ENCODE data around the gene SUGCT.

Gene SUGCT

GRCh38 chr7:40572810-40573465 lies 438.1 kb downstream of the SUGCT start:
- DNase-seq (ENCODE audit: extremely low spot score) = no peak
- CTCF ChIA-PET = interaction anchor here (0.7 to 2.0 kb wide), 3 partner anchors 9 to 21 kb away, joined by 3 to 4 read pairs (median 3); no protein-coding TSS in a partner anchor
- no peak for TF ChIP-seq CTCF (IDR thresholded peaks at IDR 0.05; ENCODE audit: control extremely low read depth, extremely low read depth, low read depth, missing control alignments)
- POLR2A ChIA-PET = no interaction called here

GRCh38 chr7:40579401-40579800 lies 444.6 kb downstream of the SUGCT start:
- CTCF ChIA-PET = interaction anchor here (1.3 kb wide), 1 partner anchor 8 kb away, joined by 4 read pairs; no protein-coding TSS in a partner anchor
- POLR2A ChIA-PET = no interaction called here
- DNase-seq (ENCODE audit: extremely low spot score) = no peak
- no peak for TF ChIP-seq CTCF (IDR thresholded peaks at IDR 0.05; ENCODE audit: control extremely low read depth, extremely low read depth, low read depth, missing control alignments)

- TF ChIP-seq CTCF (IDR thresholded peaks at IDR 0.05; ENCODE audit: control extremely low read depth, extremely low read depth, low read depth, missing control alignments) = no peak
- ChIA-PET POLR2A (no interaction called here), CTCF (interaction anchor here (1.3 kb wide), 1 partner anchor 10 kb away, joined by 4 read pairs; no protein-coding TSS in a partner anchor)
- no peak for DNase-seq (ENCODE audit: extremely low spot score)
Observed at GRCh38 chr7:40580776-40581175, 446.0 kb downstream of the SUGCT start.

- no peak for DNase-seq (ENCODE audit: extremely low spot score)
- no peak for TF ChIP-seq CTCF (IDR thresholded peaks at IDR 0.05; ENCODE audit: control extremely low read depth, extremely low read depth, low read depth, missing control alignments)
- POLR2A ChIA-PET = no interaction called here
- CTCF ChIA-PET = interaction anchor here (0.9 to 1.4 kb wide), 2 partner anchors 10 to 12 kb away, joined by 3 to 4 read pairs; no protein-coding TSS in a partner anchor
Observed at GRCh38 chr7:40582539-40582938, 447.7 kb downstream of the SUGCT start.

GRCh38 chr7:40583667-40584444 lies 449.1 kb downstream of the SUGCT start:
- TF ChIP-seq CTCF (IDR thresholded peaks at IDR 0.05; ENCODE audit: control extremely low read depth, extremely low read depth, low read depth, missing control alignments) = no peak
- CTCF ChIA-PET = interaction anchor here (0.8 to 1.6 kb wide), 3 partner anchors 11 to 16 kb away, joined by 3 to 5 read pairs (median 3); no protein-coding TSS in a partner anchor
- POLR2A ChIA-PET = no interaction called here
- no peak for DNase-seq (ENCODE audit: extremely low spot score)

GRCh38 chr7:40584667-40585433 lies 450.0 kb downstream of the SUGCT start:
- ChIA-PET POLR2A (no interaction called here), CTCF (interaction anchor here (0.7 to 1.6 kb wide), 3 partner anchors 11 to 15 kb away, joined by 3 to 5 read pairs (median 3); no protein-coding TSS in a partner anchor)
- no peak for TF ChIP-seq CTCF (IDR thresholded peaks at IDR 0.05; ENCODE audit: control extremely low read depth, extremely low read depth, low read depth, missing control alignments)
- no peak for DNase-seq (ENCODE audit: extremely low spot score)
